ENCODE results near the gene TNIK. TPM values are rescaled to one million over a fixed set of nuclear protein-coding genes. Genes with fewer than 3 reads are reported as not detected.

The TNIK gene
- total and polyA plus RNA-seq, 10 of the 15 experiments (the other 5 are each of a cell fraction or from before 2014, with no cell fraction given) = 13.9 to 74.3 (median 48.2) TPM

GRCh38 chr3:171340434-171340833 is 119.8 kb downstream of the TNIK start (continued):
- TF ChIP-seq ZBTB40 (IDR thresholded peaks at IDR 0.05; ENCODE audit: borderline replicate concordance) (no peak), CBX3 (IDR thresholded peaks at IDR 0.05; ENCODE audit: borderline replicate concordance, low read depth) (no peak), ESRRA (IDR thresholded peaks at IDR 0.05; ENCODE audit: low read length) (no peak)

GRCh38 chr3:171339598-171339997 is 120.6 kb downstream of the TNIK start:
- Histone ChIP-seq H3K79me2 (ENCODE audit: control insufficient read depth, insufficient read depth, low read length) (peaks cover 83% of the 10 kb centered on the region), H3K27me3 (replicated peaks in 1 of 2; ENCODE audit: control insufficient read depth in 2 of 2, insufficient read depth in 2 of 2, low read length in 1 of 2) (no peaks in the 10 kb centered on the region), H3K4me2 (ENCODE audit: control insufficient read depth, insufficient read depth) (no peak overlapping the region), H2AFZ (ENCODE audit: control insufficient read depth, low read depth, low read length) (no peak overlapping the region), H4K20me1 (ENCODE audit: control insufficient read depth, insufficient read depth) (no peaks in the 10 kb centered on the region), H3K36me3 (ENCODE audit: control insufficient read depth in 2 of 2, insufficient read depth in 2 of 2, low read length in 1 of 2) (peaks cover 1 to 12% of the 10 kb centered on the region in 2 experiments; a peak in 3 of 4 replicates), H3K27ac (ENCODE audit: control insufficient read depth, insufficient read depth) (no peak overlapping the region; the same call in 1 of the 2 replicates), H3K4me1 (ENCODE audit: control insufficient read depth, insufficient read depth, low read length) (peaks cover 29% of the 10 kb centered on the region), H3K9me3 (replicated peaks; ENCODE audit: control insufficient read depth, insufficient read depth, low read length) (peaks cover 15% of the 10 kb centered on the region), H3K4me3 (no peak overlapping the region), H3K9ac (ENCODE audit: control insufficient read depth, insufficient read depth, low read length) (no peak overlapping the region)
- in situ Hi-C loops (cut with MboI) (no loop called here), intact Hi-C loops (cut with micrococcal nuclease; ENCODE audit: unreplicated experiment) (no loop called here)
- DNase-seq (ENCODE audit: low read depth, low spot score) = no peak
- SMC1A ChIA-PET (ENCODE audit: uncharacterized antibody, unreplicated experiment) = interaction anchor here (0.9 to 4.8 kb wide), 5 partner anchors 9 to 90 kb away, joined by 3 to 41 read pairs (median 4); no protein-coding TSS in a partner anchor
- no peak for ATAC-seq
- TF ChIP-seq GABPA (IDR thresholded peaks at IDR 0.05; ENCODE audit: low read depth) (no peak), ZBTB4 (CRISPR knock-in tag; IDR thresholded peaks at IDR 0.05) (no peak), IRF3 (IDR thresholded peaks at IDR 0.05) (no peak), YBX1 (IDR thresholded peaks at IDR 0.05) (no peak), BHLHE40 (IDR thresholded peaks at IDR 0.05; ENCODE audit: borderline replicate concordance in 1 of 2, low read depth in 2 of 2, low read length in 1 of 2) (no peak), NFXL1 (IDR thresholded peaks at IDR 0.05; ENCODE audit: borderline replicate concordance) (no peak), IRF4 (IDR thresholded peaks at IDR 0.05; ENCODE audit: low read depth, low read length) (no peak), SP1 (IDR thresholded peaks at IDR 0.05; ENCODE audit: low read depth, low read length) (no peak)
- BruUV-seq (replicated peaks) = no TSS peak
- POLR2A ChIA-PET = interaction anchor here (1.0 kb wide), 1 partner anchor 8 kb away, joined by 3 read pairs; no protein-coding TSS in a partner anchor
- RAD21 ChIA-PET (ENCODE audit: unreplicated experiment) = interaction anchor here (2.2 kb wide), 1 partner anchor 9 kb away, joined by 10 read pairs; no protein-coding TSS in a partner anchor
- WGBS (ENCODE audit: insufficient coverage, insufficient replicate concordance, low lambda C conversion rate, missing lambda C conversion rate) = 100% methylated on average over 4 of the region's 4 CpGs
- FAIRE-seq = no peak
- CTCF ChIA-PET = interaction anchor here (1.5 kb wide), 1 partner anchor 10 kb away, joined by 8 read pairs; no protein-coding TSS in a partner anchor

Measured in GM12878 (cell line).